SK-N-SH treated with all-trans-retinoic acid at 6 μM for 48 hours (cell line): ENCODE measurements around the gene ATP6V0D1.

Experiments
- ISL1 ChIP-seq: fragments of 250-450 bp; sonication (Bioruptor Pico); IDR thresholded peaks from 2 replicates; pipeline ENCODE4 v2.1.2; 2022; ENCODE audit warnings: mild to moderate bottlenecking, moderate library complexity
- TF ChIP-seq, protein P1 (sequence below): fragments of 250-450 bp; sonication (Bioruptor Pico); IDR thresholded peaks from 2 replicates; pipeline ENCODE4 v1.8.0; 2021; ENCODE audit warnings: low read depth, mild to moderate bottlenecking, moderate library complexity, borderline replicate concordance

GRCh38 chr16:67506468-67506867 is 25.5 kb upstream of the ATP6V0D1 start:
- TF ChIP-seq ISL1 (CRISPR knock-in tag), result no peak
- TF ChIP-seq, protein P1, sequence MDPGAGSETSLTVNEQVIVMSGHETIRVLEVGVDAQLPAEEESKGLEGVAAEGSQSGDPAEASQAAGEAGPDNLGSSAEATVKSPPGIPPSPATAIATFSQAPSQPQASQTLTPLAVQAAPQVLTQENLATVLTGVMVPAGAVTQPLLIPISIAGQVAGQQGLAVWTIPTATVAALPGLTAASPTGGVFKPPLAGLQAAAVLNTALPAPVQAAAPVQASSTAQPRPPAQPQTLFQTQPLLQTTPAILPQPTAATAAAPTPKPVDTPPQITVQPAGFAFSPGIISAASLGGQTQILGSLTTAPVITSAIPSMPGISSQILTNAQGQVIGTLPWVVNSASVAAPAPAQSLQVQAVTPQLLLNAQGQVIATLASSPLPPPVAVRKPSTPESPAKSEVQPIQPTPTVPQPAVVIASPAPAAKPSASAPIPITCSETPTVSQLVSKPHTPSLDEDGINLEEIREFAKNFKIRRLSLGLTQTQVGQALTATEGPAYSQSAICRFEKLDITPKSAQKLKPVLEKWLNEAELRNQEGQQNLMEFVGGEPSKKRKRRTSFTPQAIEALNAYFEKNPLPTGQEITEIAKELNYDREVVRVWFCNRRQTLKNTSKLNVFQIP (CRISPR knock-in tag), result no peak
